ENCODE data around the gene SUGCT.

The SUGCT gene

GRCh38 chr7:40742270-40742669 lies 607.5 kb downstream of the SUGCT start:
- H2AFZ ChIP-seq (ENCODE audit: low read depth, low read length) = no peak overlapping the region
- H3K27ac ChIP-seq (ENCODE audit: low read length) = no peak overlapping the region
- H3K4me3 ChIP-seq (ENCODE audit: low read depth in 1 of 2, low read length in 2 of 2) = no peak overlapping the region
- no peak overlapping the region for H3K4me2 ChIP-seq (ENCODE audit: insufficient read depth, low read length)
- no peaks in the 10 kb centered on the region for H3K27me3 ChIP-seq (ENCODE audit: insufficient read depth, low read length, poor library complexity)
- H3K4me1 ChIP-seq (ENCODE audit: insufficient read depth, low read length) = no peaks in the 10 kb centered on the region
- TF ChIP-seq CTCF (IDR thresholded peaks at IDR 0.05; ENCODE audit: borderline replicate concordance, extremely low read depth, low read length, poor library complexity, severe bottlenecking) (no peak), EZH2 (IDR thresholded peaks at IDR 0.05; ENCODE audit: borderline replicate concordance, low read depth, low read length, severe bottlenecking) (no peak)
- ATAC-seq (ENCODE audit: insufficient read depth, low read depth) = no peak
- no peaks in the 10 kb centered on the region for H4K20me1 ChIP-seq (ENCODE audit: insufficient read depth, low read length)
- H3K79me2 ChIP-seq (ENCODE audit: insufficient read depth, low read length) = no peaks in the 10 kb centered on the region
- peaks cover 2% of the 10 kb centered on the region for H3K9me3 ChIP-seq (ENCODE audit: insufficient read depth, low read length, severe bottlenecking)
- H3K9ac ChIP-seq (ENCODE audit: low read depth, low read length) = no peak overlapping the region
- H3K36me3 ChIP-seq (ENCODE audit: insufficient read depth, low read length) = no peaks in the 10 kb centered on the region
- no peak for DNase-seq

GRCh38 chr7:40746841-40747556 lies 612.2 kb downstream of the SUGCT start:
- Histone ChIP-seq H3K27me3 (ENCODE audit: insufficient read depth, low read length, poor library complexity) (no peaks in the 10 kb centered on the region), H3K9ac (ENCODE audit: low read depth, low read length) (no peak overlapping the region), H3K4me2 (ENCODE audit: insufficient read depth, low read length) (no peak overlapping the region), H3K27ac (ENCODE audit: low read length) (no peak overlapping the region), H4K20me1 (ENCODE audit: insufficient read depth, low read length) (no peaks in the 10 kb centered on the region), H3K4me1 (ENCODE audit: insufficient read depth, low read length) (no peaks in the 10 kb centered on the region), H3K79me2 (ENCODE audit: insufficient read depth, low read length) (no peaks in the 10 kb centered on the region), H3K9me3 (ENCODE audit: insufficient read depth, low read length, severe bottlenecking) (no peaks in the 10 kb centered on the region), H3K36me3 (ENCODE audit: insufficient read depth, low read length) (no peaks in the 10 kb centered on the region), H3K4me3 (ENCODE audit: low read depth in 1 of 2, low read length in 2 of 2) (no peak overlapping the region), H2AFZ (ENCODE audit: low read depth, low read length) (no peak overlapping the region)
- TF ChIP-seq CTCF (IDR thresholded peaks at IDR 0.05; ENCODE audit: borderline replicate concordance, extremely low read depth, low read length, poor library complexity, severe bottlenecking) = no peak
- ATAC-seq (ENCODE audit: insufficient read depth, low read depth) (no peak), DNase-seq (no peak)

GRCh38 chr7:40747856-40748255 lies 613.1 kb downstream of the SUGCT start:
- Histone ChIP-seq H3K4me2 (ENCODE audit: insufficient read depth, low read length) (no peak overlapping the region), H3K27ac (ENCODE audit: low read length) (no peak overlapping the region), H2AFZ (ENCODE audit: low read depth, low read length) (no peak overlapping the region), H3K36me3 (ENCODE audit: insufficient read depth, low read length) (no peaks in the 10 kb centered on the region), H3K27me3 (ENCODE audit: insufficient read depth, low read length, poor library complexity) (no peaks in the 10 kb centered on the region), H3K9me3 (ENCODE audit: insufficient read depth, low read length, severe bottlenecking) (no peaks in the 10 kb centered on the region), H3K4me1 (ENCODE audit: insufficient read depth, low read length) (no peaks in the 10 kb centered on the region), H3K4me3 (ENCODE audit: low read depth in 1 of 2, low read length in 2 of 2) (no peak overlapping the region), H3K9ac (ENCODE audit: low read depth, low read length) (no peak overlapping the region), H3K79me2 (ENCODE audit: insufficient read depth, low read length) (no peaks in the 10 kb centered on the region), H4K20me1 (ENCODE audit: insufficient read depth, low read length) (no peaks in the 10 kb centered on the region)
- ATAC-seq (ENCODE audit: insufficient read depth, low read depth) (no peak), DNase-seq (no peak)
- no peak for TF ChIP-seq CTCF (IDR thresholded peaks at IDR 0.05; ENCODE audit: borderline replicate concordance, extremely low read depth, low read length, poor library complexity, severe bottlenecking)
- TF ChIP-seq EZH2 (IDR thresholded peaks at IDR 0.05; ENCODE audit: borderline replicate concordance, low read depth, low read length, severe bottlenecking) = no peak

Data from DND-41 (cell line).